22Rv1 (cell line): ENCODE results near the gene RAB33B.

Experiments
- H3K27ac ChIP-seq: fragments of 450-650 bp; 2 replicates; pipeline ENCODE4 v1.5.1; 2017
- CTCF ChIP-seq: fragments of 450-650 bp; IDR thresholded peaks from 2 replicates; pipeline ENCODE4 v1.5.1; 2017; ENCODE audit warnings: mild to moderate bottlenecking
- ZFX ChIP-seq: fragments of 450-650 bp; IDR thresholded peaks from 2 replicates; pipeline ENCODE4 v1.6.1; 2017; ENCODE audit warnings: antibody characterized with exemption, borderline replicate concordance

Gene RAB33B

GRCh38 chr4:139511320-139511719 is 57.4 kb downstream of the RAB33B start:
- H3K27ac ChIP-seq: no peak overlapping the region
- TF ChIP-seq ZFX (no peak), CTCF (no peak)

- no peak overlapping the region for H3K27ac ChIP-seq
- TF ChIP-seq ZFX (no peak), CTCF (no peak)
Observed at GRCh38 chr4:139514382-139515059, 60.6 kb downstream of the RAB33B start.

- H3K27ac ChIP-seq: no peak overlapping the region
- TF ChIP-seq CTCF (no peak), ZFX (no peak)
Observed at GRCh38 chr4:139515531-139515958, 61.6 kb downstream of the RAB33B start.

- no peak overlapping the region for H3K27ac ChIP-seq
- TF ChIP-seq ZFX (no peak), CTCF (no peak)
Observed at GRCh38 chr4:139521754-139522401, 68.0 kb downstream of the RAB33B start.

GRCh38 chr4:139522457-139522856 is 68.5 kb downstream of the RAB33B start:
- TF ChIP-seq CTCF (no peak), ZFX (no peak)
- H3K27ac ChIP-seq: no peak overlapping the region

- TF ChIP-seq CTCF (no peak), ZFX (no peak)
- no peak overlapping the region for H3K27ac ChIP-seq
Observed at GRCh38 chr4:139523076-139523475, 69.2 kb downstream of the RAB33B start.

- TF ChIP-seq CTCF (no peak), ZFX (no peak)
Observed at GRCh38 chr4:139524062-139524631, 70.2 kb downstream of the RAB33B start.

More at GRCh38 chr4:139524062-139524631, 70.2 kb downstream of the RAB33B start:
- H3K27ac ChIP-seq: no peak overlapping the region
